HG02623 (cell line): ENCODE measurements around the gene REXO4.
A peak's percentile ranks its signal among the peaks of the same experiment; 100 is the strongest.

Experiments
- ATAC-seq: cut with Tn5 transposase; IDR thresholded peaks from one replicate; pipeline ENCODE4 v1.9.1; 2021; ENCODE audit warnings: moderate library complexity; ENCODE audit not compliant: unreplicated experiment

Gene REXO4, protein sequence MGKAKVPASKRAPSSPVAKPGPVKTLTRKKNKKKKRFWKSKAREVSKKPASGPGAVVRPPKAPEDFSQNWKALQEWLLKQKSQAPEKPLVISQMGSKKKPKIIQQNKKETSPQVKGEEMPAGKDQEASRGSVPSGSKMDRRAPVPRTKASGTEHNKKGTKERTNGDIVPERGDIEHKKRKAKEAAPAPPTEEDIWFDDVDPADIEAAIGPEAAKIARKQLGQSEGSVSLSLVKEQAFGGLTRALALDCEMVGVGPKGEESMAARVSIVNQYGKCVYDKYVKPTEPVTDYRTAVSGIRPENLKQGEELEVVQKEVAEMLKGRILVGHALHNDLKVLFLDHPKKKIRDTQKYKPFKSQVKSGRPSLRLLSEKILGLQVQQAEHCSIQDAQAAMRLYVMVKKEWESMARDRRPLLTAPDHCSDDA

DNA sequence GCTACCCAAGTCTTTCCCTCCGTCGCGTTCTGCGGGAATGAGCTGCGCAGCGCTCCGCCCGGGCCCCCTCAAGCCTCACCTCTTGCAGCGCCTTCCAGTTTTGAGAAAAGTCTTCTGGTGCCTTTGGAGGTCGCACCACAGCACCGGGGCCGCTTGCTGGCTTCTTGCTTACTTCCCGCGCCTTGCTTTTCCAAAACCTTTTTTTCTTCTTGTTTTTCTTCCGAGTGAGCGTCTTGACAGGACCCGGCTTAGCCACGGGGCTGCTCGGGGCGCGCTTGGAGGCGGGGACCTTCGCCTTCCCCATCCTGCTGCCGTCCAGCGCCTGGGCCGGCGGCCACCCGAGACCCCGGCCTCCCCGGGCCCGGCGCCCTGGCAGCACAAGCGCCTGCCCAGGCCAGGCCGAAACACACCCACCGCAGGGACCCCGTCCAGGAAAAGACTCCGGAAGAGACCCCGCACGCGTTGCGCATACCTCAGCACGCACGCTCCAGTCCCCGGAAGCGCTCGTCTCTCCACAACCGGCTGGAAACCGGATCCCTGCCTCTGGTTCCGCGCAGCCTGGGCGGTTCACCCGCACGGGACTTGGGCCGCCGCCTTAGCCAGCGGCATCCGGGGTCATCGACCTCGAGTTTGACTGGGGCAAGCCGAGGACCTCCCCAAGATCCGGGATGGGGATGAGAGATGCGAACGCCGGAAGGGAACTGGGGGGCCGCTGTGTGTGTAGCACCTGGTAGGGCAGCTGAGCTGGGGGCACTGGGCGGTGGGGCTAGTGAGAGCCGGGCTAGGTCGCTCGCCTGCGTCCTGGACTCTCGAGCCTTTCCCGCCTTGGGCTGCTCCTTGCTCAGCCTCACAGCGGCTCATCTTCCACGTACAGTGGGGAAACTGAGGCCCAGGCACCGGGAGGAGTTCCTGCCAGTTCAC lies at the start of gene REXO4:
Gene REXO4, minus strand, starts transcription at position 470 of the 921 bp plus-strand sequence. Its CDS starts 166 bp downstream, at position 304.
- peak; percentile 57 for ATAC-seq

- ATAC-seq = no peak
Measured at GRCh38 chr9:133467101-133467500, 49.3 kb upstream of the REXO4 start.

DNA sequence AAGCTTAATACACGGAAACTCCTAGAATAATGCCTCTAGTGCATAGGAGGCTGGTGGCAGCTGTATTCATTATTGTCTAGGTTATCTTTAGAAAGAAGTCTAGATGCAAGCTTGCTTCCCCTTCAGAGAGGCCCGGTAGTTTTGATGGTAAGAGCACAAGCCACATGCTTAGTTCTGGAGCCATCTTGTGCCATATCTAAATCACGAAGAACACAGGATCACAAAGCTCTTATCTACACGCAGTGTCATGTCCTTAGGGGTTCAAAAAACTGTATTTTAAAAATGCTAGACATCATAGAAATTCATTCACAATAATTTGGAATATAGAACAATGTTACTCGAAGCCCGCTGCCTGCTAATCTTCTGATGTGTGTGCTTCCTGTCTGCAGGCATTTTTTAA lies 48.2 kb upstream of the REXO4 start:
- ATAC-seq = no peak

DNA sequence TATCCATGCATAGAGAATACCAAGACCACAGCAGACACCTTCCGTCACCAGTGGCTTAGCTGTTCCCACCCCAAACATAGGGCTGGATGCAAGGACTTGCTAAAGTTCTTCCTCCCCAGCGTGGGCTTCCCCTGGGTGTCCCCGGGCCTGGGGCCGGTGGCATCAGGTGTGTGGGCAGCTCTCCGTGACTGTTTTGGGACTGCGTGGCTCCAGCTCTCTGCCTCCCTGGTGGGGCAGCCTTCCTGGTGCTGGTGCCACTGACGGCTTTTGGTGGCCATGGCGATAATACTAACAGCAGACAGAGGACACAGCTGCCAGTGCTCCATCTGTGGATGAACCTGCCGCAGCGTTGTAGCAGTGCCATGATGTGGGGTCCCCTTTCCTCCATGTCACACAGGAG lies 46.8 kb upstream of the REXO4 start:
- ATAC-seq = no peak

DNA sequence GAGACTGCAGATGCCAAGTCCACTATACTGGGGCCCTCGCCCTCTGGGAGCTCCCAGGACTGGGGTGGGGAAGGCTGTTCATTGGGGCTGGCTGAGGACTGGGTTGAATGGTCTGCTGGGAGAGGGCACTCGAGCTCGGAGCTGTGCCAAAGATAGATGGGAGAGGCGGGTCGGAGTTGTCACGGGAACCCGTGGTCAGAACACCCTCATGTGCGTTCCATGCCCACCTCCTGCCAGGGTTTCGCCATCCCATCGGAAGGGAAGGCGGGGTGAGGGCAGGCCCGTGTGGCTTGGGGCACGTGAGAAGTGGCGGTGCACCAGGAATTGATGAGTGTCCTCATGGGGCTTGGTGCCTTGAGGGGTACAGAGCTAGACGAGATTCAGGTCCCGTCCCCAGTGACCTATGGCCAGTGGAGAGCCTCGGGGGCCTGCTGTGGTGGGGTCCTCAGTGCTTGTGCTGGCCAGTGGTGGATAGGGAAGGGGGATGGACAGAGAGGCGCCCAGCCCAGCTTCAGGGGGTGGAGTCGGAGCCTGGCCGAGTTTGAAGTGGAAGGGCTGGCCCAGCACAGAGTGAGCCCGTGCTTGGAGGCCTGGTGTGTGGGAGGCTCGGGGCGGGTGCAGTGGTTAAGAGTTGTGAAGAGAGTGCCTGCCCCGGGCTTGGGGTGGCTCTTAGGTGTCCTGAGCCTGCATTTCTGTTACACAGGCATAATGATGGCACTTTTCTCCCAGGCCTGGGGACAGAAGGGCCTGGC lies 46.2 kb upstream of the REXO4 start:
- no peak for ATAC-seq

- ATAC-seq = no peak
Measured at GRCh38 chr9:133463234-133463863, 45.5 kb upstream of the REXO4 start.

GRCh38 chr9:133461975-133462374 lies 44.2 kb upstream of the REXO4 start:
- ATAC-seq = no peak

DNA sequence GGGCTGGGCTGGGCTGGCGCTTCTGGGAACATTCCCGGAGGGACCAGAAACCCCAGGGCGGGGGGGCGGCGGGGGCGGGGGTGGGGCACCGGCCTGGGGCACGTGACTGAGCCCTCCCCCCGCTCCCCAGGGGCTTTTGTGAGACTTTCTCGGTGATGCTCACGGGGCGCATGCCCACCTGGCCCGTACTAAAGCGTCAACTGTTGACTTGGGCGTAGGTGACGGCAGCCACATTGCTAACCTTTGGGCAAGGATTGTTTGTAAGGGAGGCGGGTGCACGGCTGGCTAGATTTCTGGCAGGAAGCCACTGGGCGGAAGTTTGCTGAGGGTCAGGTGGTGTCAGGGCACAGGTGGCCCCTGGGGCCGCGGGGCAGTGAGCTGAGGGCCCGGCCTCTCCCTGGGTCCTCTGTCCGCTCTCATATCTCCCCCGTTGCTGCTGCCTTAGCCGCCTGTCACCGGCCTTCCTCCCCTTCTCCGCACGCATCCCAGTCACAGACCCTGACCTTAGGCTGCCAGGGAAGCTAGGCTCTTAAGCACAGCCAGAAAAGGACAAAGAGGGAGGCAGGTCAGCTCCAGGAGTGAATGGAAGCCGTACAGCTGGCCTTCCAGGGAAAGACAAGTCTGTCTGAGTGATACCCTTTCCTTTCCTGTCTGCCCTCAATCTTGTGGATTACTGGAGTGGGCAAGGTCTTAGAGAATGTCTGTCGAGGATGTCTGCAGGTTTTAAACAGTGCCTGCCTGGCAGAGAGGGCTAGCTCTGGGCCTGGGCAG lies 42.8 kb upstream of the REXO4 start:
- ATAC-seq = peak; percentile 14

- peak; percentile 70 for ATAC-seq
Measured at GRCh38 chr9:133459476-133460404, 41.9 kb upstream of the REXO4 start, which contains the start of gene CACFD1. TSS of gene CACFD1 (plus strand) at chr9:133459978. CDS start at chr9:133460067, 89 bp downstream.

DNA sequence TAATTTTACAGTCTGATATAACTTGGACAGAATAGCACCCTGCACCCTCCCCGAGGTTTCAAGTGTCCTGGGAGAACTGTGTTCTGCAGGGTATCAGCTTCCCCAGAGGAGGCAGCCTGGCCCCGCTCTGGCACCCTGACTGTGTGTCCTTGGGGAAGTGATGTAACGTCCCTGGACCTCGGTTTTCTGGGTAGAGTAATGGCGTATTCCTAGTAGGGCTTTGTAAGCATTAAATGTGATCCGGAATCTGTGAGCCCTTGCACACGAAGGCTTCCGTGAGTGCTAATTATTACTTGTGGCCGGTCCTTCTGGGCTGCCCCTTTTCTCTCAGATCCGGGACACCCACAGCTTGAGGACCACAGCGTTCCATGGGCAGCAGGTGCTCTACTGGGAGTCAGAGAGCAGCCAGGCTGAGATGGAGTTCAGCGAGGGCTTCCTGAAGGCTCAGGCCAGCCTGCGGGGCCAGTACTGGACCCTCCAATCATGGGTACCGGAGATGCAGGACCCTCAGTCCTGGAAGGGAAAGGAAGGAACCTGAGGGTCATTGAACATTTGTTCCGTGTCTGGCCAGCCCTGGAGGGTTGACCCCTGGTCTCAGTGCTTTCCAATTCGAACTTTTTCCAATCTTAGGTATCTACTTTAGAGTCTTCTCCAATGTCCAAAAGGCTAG lies 41.0 kb upstream of the REXO4 start:
- no peak for ATAC-seq

DNA sequence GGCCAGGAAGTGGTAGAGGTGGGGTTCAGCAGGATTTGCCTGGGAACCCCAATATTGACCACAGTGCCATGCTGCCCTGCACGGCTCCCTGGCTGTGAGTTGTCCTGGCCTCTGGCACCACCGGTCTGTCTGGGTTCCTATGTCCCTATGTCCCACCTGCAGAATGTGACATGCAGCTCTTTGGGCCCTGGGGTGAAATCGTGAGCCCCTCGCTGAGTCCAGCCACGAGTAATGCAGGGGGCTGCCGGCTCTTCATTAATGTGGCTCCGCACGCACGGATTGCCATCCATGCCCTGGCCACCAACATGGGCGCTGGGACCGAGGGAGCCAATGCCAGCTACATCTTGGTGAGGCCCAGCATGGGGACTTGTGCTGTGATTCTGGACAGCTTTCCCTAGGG lies 39.9 kb upstream of the REXO4 start:
- no peak for ATAC-seq

- ATAC-seq = no peak
Measured at GRCh38 chr9:133457233-133457632, 39.4 kb upstream of the REXO4 start.

- ATAC-seq = no peak
Measured at GRCh38 chr9:133456409-133456808, 38.6 kb upstream of the REXO4 start.

GRCh38 chr9:133455936-133456335 lies 38.1 kb upstream of the REXO4 start:
- ATAC-seq = no peak

GRCh38 chr9:133454943-133455673 lies 37.3 kb upstream of the REXO4 start:
- ATAC-seq = no peak

DNA sequence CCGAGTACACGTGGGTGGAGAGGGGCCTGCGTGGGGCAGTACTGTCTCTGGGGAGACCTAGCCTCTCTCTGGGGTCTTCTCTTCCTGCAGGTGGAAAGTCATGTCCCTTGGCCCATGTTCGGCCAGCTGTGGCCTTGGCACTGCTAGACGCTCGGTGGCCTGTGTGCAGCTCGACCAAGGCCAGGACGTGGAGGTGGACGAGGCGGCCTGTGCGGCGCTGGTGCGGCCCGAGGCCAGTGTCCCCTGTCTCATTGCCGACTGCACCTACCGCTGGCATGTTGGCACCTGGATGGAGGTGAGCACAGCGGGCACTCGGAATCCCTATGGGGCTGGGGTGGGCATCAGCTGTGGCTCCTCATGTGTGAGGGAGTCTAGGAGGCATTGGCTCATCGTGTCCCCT lies 36.5 kb upstream of the REXO4 start:
- no peak for ATAC-seq

- no peak for ATAC-seq
Measured at GRCh38 chr9:133453651-133454050, 35.8 kb upstream of the REXO4 start.
